Measurements from ENCODE around the gene PVRIG.
"Not testable (repeated sequence)": the region's sequence is repeated elsewhere in the genome, so short reads cannot be mapped to it uniquely, and the experiment has no call there.

The PVRIG gene

DNA sequence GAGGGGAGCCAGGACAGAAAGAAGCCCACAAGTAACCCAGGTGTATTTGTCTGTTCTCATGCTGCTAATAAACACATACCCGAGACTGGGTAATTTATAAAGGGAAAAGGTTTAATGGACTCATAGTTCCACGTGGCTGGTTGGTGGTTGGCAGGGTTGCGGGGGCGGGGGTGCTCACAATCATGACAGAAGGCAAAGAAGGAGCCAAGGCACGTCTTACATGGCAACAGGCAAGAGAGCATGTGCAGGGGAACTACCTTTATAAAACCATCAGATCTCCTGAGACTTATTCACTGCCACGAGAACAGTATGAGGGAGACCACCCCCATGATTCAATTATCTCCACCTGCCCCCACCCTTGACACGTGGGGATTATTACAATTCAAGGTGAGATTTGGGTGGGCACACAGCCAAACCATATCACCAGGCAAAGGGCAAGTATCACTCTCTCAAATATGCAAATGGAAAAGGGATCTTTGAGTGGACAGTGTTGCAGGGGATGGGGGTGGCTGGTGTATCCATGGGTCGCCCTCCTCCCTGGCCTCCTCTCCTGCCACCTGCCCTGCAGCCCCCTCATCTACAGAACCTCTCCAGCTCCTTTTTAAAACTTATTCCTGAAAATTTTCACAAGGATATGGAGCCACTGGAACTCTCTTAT, 15.0 kb downstream of the PVRIG start:
- not testable (repeated sequence) for DNase-seq (ENCODE audit: low read depth in 3 of 3)

DNA sequence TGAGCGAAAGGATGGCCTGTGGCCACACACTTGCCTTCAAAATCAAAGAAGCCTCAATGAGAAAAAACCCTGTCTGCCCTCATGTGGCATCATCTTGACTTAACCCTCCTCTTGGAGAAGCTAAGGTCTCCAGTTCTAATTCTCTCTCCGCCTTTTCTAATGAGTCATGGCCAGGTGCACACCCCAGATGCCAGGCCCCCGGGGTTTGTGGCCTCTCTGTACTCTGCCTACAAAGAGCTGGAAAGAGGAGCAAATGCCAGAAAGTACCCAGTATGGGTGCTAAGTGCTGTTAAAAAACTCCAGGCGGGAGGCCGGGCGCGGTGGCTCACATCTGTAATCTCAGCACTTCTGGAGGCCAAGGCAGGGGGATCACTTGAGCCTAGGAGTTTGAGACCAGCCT, 20.2 kb downstream of the PVRIG start:
- not testable (repeated sequence) for DNase-seq (ENCODE audit: low read depth in 3 of 3)

DNA sequence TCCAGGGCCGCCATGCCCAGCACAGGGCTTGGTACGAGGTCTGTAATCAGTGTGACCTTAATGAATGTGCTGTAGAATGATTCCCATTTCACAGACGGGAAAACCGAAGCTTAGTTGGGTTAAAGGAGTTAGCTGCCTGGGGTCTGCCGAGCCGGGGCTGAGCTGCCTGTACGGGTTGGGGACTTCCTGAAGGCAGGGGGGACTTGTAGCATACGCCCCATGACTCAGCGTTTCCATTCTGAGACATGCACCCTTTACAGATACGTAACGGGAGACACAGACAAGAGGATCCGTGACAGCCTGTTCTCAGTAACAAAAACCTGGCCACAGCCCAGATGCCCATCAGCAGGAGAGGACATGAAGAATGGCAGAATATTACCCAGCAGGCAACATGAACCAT, 23.6 kb downstream of the PVRIG start:
- DNase-seq (ENCODE audit: low read depth in 3 of 3) = peak; percentile 23 to 48 (median 35)

DNA sequence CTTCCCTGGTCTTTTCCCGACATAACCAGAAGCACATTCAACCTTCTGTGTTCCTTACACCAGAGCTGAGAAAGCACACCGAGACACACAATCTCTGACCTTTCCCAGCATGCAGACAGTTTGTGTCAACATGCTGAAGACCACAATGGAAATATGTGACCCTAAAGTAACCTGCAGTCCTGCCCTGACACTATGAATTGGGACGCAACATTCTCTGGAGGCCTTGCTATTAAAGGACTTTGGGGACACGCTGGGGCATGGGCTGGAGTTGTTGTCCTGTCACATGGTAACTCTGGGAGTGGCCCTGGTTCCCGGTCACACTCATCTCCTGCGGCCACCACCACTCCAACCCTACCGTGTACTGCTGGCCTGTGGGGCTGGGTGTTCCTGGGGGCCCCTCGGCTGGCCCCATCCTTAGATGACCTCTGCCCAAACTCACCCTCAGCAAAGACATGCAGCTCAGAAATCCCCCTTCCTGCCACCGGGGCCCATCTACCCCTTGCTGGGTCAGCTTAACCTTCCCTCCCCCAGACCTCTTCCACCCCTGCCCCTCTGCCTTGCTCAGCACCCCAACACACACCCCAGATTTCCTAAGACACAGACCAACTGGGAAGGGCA, 25.3 kb downstream of the PVRIG start:
- DNase-seq (ENCODE audit: low read depth in 3 of 3) = not testable (repeated sequence)

DNA sequence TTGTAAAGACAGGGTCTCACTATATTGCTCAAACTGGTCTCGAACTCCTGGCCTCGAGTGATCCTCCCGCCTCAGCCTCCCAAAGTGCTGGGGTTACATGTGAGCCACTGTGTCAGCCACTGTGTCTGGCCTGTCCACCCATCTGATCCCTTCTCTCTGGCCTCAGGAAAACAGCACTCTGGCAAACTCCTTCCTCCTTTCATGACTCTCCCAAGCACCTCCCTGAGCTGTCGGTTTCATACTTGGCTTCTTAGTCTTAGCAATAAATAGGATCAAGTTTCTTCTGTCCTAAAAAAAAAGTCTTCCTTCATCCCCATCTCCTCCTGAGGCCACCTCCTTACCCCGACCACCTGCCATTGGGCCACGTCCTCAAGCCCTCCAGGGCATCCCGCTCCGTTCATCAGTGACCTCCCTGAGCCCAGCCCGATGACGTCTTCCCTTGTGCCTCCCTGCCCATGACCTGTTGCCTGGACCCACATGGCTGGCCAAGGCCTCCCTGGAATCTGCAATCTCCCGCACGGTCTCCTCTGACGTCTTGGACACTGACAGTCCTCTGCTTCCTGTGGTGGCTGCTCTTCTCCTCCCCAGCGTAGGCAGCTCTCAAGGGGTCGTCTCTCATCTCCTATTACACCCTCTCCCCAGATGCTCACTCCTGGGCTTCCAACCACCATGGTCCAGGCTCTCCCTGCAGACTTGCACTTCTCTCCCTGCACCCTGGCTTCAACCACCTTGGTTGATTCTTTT, 26.5 kb downstream of the PVRIG start:
- not testable (repeated sequence) for DNase-seq (ENCODE audit: low read depth in 3 of 3)

DNA sequence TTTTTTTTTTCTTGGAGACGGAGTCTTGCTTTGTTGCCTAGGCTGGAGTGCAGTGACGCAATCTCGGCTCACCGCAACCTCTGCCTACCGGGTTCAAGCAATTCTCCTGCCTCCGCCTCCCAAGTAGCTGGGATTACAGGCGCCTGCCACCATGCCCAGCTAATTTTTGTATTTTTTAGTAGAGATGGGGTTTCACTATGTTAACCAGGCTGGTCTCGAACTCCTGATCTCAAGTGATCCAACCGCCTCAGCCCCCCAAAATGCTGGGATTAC, 27.1 kb downstream of the PVRIG start:
- not testable (repeated sequence) for DNase-seq (ENCODE audit: low read depth in 3 of 3)

DNA sequence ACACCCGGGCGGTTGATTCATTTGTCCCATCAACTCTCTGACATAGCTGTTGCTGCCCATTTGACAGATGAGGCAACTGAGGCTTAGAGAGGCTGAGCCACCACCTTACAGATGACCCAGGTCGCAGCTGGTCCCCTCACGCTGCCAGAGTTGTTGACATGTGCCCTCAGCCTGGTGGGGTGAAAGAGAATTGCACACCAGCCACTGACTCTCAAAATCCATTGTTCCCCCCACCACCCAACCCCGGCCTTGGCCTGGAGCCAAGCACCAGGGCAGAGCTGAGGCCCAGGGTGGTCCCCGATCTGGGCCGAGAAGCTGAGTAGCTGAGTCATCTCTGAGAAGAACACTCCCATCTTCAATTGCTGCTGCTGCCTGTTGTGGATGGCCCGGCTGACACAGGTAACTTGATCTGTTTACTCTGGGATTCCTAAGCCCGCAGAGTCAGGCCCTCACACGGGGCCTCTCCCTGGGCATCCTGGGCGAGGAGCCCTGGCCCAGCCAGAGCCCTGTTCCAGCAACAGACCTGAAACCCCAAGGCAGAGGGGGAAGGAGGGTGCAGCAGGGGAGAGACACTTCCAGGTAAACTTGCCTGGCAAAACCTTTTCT, 27.5 kb downstream of the PVRIG start:
- DNase-seq (ENCODE audit: low read depth in 3 of 3) = no peak

DNA sequence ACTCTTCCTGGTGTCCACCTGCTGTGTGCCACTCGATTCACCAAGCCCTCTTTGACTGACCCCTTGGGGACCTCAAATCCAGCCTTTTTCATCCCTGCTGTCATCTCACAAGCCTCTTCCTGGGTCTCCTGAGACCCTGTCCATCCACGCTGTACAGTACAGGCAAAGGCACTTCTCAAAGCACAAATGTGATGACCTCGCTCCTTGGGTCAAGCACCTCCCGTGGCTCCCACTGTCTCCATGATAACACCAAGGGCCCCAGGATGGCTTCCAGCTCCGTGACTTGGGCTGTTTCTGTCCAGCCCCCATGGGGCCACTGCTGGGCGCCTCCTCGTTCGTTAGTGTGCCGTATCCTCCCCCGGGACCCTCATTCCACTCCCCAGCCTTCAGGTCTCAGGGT, 28.7 kb downstream of the PVRIG start:
- DNase-seq (ENCODE audit: low read depth in 3 of 3) = no peak

DNA sequence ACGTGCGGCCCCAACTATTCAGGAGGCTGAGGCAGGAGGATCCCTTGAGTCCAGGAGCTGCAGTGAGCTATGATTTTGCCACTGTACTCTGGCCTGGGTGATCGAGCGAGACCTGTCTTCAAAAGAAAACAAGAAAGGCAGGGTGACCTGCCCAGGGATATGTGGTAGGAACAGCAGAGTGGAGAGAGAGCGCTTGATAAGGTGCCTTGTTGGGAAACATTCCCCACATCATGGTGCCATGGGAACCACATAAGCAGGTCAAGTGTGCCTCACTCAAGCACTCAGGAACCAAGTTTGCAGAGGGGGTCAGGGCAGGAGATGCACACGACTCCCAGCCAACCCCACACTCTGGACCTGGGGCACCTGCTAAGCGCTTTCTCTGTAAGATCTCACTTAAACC, 37.3 kb downstream of the PVRIG start:
- no peak for DNase-seq (ENCODE audit: low read depth in 3 of 3)

DNA sequence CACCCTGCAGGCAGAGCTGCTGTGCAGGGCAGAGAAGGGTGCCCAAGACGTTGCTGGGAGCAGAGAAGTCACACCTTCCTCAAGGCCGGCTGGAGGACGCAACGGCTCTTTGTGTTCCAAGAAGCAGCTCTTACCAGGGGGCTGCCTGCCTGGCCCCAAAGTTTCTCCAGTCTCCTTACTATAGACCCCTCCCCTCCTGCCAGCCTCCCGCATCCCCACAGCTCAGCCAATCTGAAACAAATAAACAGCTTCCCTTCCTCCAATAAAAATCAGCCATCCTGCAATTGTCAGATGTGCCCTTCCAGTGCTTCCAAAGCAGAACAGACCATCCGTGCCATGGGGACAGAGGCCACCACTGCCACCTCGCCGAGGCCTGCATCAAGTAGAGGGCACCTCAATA, 40.2 kb downstream of the PVRIG start:
- not testable (repeated sequence) for DNase-seq (ENCODE audit: low read depth in 3 of 3)

DNA sequence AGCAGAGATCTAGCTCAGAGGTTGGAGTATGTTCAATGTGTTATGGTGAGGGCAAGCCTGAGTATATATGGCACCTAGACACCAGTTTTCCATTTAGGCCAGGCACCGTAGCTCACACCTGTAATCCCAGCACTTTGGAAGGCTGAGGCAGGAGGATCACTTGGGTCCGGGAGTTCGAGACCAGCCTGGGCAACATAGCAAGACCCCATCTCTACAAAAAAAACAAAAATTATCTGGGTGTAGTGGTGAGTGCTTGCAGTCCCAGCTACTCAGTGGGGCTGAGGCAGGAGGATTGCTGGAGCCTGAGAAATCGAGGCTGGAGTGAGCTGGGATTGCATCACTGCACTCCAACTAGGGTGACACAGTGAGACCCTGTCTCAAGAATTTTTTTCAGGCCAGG, 43.1 kb downstream of the PVRIG start:
- DNase-seq (ENCODE audit: low read depth in 3 of 3) = not testable (repeated sequence)

DNA sequence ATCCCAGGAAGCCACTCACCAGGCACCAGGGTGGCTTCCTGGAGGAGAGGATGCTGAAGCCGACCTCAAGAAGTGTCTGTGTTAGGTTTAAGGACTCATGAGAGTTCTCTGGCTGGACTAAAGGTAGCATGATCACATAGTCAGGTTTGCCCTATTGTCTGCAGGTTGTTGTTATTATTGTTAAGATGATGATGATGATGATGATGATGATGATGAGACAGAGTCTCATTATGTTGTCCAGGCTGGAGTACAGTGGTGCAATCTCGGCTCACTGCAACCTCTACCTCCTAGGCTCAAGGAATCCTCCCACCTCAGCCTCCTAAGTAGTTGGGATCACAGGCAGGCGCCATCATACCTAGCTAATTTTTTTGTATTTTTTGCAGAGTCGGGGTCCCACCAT, 44.5 kb downstream of the PVRIG start:
- not testable (repeated sequence) for DNase-seq (ENCODE audit: low read depth in 3 of 3)

DNA sequence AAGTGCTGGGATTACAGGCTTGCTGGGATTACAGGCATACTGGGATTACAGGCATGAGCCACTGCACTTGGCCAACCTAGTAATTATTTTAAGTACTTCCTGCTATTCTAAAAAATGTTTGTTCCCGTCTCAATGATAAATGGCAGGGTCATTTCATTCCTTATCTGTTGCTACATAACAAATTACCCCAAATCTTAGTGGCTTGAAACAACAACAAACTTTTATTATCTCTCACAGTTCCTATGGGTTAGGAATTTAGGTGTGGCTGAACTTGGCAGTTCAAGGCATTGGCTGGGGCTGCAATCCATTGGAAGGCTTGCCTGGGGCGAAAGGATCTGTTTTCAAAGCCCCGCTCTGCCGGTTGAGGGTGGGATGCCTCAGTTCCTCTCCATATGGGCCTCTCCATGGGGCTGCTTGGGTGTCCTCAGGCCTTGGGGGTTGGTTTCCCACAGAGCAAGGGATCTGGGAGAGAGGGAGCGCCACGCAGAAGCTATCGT, 45.0 kb downstream of the PVRIG start:
- not testable (repeated sequence) for DNase-seq (ENCODE audit: low read depth in 3 of 3)

DNA sequence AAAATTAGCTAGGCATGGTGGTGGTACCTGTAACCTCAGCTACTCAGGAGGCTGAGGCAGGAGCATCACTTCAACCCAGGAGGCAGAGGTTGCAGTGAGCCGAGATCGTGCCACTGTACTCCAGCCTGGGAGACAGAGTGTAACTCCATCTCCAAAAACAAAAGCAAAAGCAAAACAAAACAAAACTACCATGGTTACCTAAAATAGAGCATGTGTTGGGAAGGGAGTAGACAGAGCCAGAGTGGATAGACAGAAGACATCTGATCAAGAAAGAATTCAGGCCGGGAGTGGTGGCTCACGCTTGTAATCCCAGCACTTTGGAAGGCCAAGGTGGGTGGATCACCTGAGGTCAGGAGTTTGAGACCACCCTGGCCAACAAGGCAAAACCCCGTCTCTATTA, 46.1 kb downstream of the PVRIG start:
- DNase-seq (ENCODE audit: low read depth in 3 of 3) = not testable (repeated sequence)

DNA sequence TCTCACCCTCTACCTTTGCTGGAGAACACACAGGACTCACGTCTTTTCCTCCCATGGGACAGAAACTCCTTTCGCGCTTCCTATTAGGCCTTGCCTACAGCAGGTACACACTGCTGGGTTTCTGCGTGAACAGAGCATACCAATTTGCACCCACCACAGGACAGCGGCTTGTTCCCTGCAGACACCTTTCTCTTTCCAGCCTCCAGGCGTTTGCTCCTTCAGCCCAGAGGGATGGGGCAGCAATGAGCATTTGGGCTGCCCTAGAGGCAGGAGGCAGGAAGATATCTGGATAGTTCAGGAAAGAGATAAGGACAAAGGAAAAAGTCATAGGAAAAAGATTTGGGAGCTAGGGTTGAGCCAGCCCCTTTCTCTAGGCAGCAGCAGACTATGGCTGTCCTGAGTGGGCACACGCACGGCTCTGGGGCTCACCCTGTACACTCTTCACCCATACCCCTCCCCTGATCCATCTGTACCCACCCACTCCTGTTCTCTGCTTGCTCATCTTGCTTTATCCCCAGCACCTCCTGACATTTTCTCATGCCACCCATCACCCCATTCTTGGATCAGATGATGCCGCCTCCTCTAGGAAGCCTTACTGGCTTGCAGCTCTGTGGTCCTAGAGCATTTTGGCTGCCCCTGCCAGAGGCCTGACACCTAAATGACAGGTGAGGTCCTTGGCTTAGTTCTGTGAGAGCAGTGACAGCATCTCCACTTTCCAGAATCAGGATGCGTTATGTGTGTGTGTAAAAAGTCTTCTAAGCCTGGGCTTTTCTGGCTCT, 47.0 kb downstream of the PVRIG start:
- no peak for DNase-seq (ENCODE audit: low read depth in 3 of 3)

DNA sequence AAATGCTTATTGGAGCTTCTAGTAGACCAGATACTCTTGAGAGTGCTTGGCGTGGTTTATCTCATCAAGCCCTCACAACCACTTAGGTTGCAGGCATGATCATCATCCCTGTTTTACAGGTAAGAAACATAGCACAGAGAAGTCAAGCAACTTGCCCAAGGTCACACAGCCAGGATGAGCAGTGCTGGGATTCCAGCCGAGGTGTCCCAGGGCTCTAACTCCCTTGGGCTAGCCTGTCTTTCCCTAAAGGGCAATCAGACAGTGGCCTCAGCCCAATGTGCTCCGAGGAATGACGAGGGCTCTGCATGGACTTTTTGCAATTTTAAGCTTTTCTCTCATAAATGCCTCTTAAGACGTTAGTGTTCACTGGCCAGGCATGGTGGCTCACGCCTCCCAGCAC, 47.9 kb downstream of the PVRIG start:
- no peak for DNase-seq (ENCODE audit: low read depth in 3 of 3)

DNA sequence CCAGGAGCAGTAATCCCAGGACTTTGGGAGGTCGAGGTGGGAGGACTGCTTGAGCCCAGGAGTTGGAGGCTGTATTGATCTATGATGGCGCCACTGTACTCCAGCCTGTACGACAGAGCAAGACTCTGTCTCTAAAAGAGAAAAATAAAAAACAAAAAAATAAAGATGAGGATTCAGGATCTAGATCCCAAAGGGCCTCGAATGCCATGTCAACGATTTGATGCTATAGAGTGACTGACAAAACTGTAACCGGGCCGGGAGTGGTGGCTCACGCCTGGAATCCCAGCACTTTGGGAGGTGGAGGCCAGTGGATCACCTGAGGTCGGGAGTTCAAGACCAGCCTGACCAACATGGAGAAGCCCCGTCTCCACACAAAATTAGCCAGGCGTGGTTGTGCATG, 49.1 kb downstream of the PVRIG start:
- DNase-seq (ENCODE audit: low read depth in 3 of 3) = not testable (repeated sequence)

DNA sequence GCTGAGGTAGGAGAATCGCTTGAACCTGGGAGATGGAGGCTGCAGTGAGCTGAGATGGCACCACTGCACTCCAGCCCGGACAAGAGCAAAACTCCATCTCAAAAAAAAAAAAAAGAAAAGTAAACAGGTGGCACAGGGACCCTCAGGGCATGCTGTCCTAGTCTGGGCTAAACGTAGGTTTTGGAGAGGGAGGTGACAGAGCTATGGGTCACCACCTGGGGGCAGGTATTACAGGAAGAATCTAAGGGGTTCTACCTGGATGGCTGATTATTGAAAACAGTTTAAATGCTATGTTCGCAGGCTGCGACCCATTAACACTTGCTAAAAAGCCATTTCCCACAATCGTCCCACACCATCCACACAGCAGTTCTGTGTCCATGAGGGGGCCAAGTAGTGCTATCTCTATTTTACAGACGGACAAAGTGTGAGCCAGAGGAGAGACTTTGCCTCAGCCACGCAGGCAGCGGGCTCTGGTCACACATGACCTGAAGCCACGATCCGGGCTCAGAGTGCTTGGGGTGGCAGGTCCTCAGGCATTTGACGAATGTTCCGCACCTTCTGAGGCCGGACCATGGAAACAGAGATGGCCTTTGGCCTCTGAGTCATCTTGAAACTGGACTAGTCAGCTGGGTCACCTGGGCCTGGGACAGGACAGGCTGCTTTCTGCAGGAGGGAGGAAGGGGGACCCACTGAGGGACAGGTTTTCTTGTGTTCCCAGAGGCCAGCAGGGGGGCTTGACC, 49.7 kb downstream of the PVRIG start:
- DNase-seq (ENCODE audit: low read depth in 3 of 3) = not testable (repeated sequence)

DNA sequence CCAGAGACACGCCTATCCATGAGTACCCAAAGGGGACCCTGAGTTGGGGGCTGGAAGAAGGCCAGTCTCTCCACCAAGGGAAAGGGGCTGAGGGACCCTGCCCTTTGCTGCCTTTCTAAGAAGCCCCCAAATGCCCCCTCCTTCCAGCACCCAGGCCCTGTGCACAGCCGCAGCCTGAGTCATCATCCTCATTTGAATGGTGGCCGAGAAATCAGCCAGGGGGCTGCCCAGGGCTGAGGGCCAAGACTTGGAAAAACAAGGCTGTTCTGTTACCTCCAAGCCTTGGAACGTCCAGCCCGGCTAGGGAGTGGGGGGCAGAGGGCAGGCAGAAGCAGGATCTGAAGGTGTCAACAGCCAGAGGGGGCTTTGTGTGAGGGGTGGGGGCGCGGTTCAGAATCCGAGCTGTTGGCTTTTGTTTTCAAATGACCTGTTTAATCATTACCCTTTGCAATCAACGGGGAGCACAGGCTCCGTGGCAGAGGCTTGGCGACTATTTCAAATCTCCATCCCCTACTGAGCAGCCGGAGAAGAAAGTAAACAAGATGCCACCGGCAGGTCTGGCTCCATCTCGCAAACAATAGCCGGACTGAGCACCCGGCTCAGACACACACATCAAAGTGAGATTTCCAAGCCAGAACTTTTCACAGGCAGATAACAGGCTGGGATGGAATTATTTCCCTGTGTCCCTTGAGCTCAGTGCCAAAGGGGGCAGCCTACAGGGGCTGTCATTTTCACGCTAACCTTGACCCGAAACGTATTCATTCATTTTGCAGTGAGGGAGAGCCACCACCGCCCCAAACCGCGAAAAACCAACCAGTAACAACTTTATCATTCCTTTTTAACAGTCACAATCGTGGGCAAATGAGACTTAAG, 50.5 kb downstream of the PVRIG start:
- DNase-seq (ENCODE audit: low read depth in 3 of 3) = not testable (repeated sequence)

Data from stimulated activated CD4-positive, alpha-beta T cell treated with anti-CD3 and anti-CD28 coated beads, TNF-alpha, amount 100 ng/mL, for 4 hours (primary cell).